Measurements from ENCODE around the gene ARHGAP11A. TPM values are rescaled to one million over a fixed set of nuclear protein-coding genes. Genes with fewer than 3 reads are reported as not detected.

Gene ARHGAP11A
- total RNA-seq, 4 donors from 2014 or later, result 2.0 to 8.2 (median 4.8) TPM

- H3K27ac ChIP-seq, result no peak overlapping the region
- intact Hi-C loops (cut with DNase I), result no loop called here
- WGBS, 2 donors, result 55 to 56% methylated on average over 5 of the region's 5 CpGs
- TF ChIP-seq POLR2A (IDR thresholded peaks at IDR 0.05) (no peak), CTCF (IDR thresholded peaks at IDR 0.05) (no peak)
- no peaks in the 10 kb centered on the region for H3K36me3 ChIP-seq
- DNase-seq, result no peak
- no peak overlapping the region for H3K4me3 ChIP-seq (replicated peaks in 1 of 3)
- no peaks in the 10 kb centered on the region for H3K27me3 ChIP-seq
- no peaks in the 10 kb centered on the region for H3K9me3 ChIP-seq
- H3K4me1 ChIP-seq, result no peaks in the 10 kb centered on the region
Observed at GRCh38 chr15:32669896-32670611, 54.8 kb downstream of the ARHGAP11A start.

- TF ChIP-seq CTCF (IDR thresholded peaks at IDR 0.05) (no peak), POLR2A (IDR thresholded peaks at IDR 0.05) (no peak)
- no peak for DNase-seq
- intact Hi-C loops (cut with DNase I), result no loop called here
- no peaks in the 10 kb centered on the region for H3K9me3 ChIP-seq
- WGBS, 2 donors, result 92 to 95% methylated on average over 3 of the region's 3 CpGs
- H3K27ac ChIP-seq, result no peak overlapping the region
- no peaks in the 10 kb centered on the region for H3K36me3 ChIP-seq
- H3K4me3 ChIP-seq (replicated peaks in 1 of 3), result no peak overlapping the region
- H3K27me3 ChIP-seq, result no peaks in the 10 kb centered on the region
- H3K4me1 ChIP-seq, result no peaks in the 10 kb centered on the region
Observed at GRCh38 chr15:32670623-32671022, 55.3 kb downstream of the ARHGAP11A start.

DNA sequence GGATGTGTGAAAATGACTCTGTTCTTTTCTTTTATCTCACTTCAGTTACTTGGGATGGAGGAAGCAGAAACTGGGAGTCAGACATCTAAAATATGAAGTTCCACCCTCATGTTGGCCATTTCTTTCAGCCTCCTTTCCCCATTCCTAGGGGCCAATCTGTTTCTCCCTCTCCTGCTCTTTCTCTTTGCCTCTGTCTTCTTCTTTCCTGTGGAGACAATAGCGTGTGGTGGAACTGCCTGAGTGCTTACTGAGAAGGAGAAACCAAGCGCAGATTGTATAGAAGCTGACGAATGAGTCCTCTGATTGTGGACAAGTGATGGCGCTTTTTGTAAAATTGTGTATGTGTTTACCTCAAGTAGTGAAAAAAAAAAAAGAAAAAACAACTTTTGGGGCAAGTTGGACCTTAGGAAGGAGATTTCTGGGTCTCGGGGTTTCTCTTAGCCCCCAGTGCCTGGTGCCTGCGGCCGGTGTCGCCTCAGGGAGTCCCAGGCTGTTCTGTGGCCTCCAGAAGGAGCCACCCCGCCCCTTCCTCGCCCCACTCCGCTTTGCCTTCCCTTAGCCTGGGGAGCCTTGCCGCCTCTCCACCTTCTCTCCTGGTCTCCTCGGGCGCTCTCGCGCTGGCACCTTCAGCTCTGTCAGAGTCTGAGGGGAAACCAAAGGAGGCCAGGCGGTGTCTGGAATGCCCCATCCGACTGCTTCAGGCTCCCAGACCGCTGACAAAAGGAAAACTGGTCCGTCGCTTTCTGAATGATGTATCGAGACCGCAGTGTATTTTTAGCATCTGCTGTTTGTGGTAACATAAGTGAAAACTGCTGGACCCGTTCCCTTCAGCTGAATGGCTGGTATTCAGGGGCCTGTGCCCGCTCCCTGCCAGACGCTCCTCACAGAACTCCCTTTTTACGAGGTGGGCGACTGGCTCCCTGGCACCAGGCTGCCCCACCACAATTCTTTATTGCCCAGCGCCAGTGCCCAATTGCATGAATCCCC lies 56.3 kb downstream of the ARHGAP11A start:
- no peaks in the 10 kb centered on the region for H3K36me3 ChIP-seq
- H3K27me3 ChIP-seq, result no peaks in the 10 kb centered on the region
- H3K27ac ChIP-seq, result no peak overlapping the region
- DNase-seq, result no peak
- 87 to 89% methylated on average over 29 of the region's 29 CpGs for WGBS, 2 donors
- no peak overlapping the region for H3K4me3 ChIP-seq (replicated peaks in 1 of 3)
- TF ChIP-seq POLR2A (IDR thresholded peaks at IDR 0.05) (no peak), CTCF (IDR thresholded peaks at IDR 0.05) (no peak)
- intact Hi-C loops (cut with DNase I), result no loop called here
- no peaks in the 10 kb centered on the region for H3K9me3 ChIP-seq
- H3K4me1 ChIP-seq, result no peaks in the 10 kb centered on the region

DNA sequence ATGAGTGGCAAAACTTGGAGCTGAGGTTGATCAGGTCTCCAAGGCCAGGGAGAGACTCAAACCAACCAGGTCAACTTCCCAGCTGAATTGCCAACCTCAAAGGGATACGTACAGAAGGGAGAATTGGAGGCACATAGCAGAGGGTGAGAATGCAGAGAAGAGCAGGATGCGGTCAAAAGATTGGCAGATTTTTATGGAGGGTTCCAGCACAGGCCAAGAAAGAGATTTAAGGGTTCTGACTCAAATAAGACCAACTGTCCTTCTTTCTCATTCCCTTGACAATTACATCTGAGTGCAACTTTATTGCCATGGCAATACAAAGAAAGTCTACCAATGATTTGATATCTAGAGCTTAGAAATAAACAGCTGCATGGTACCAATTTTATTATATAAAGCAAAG lies 59.4 kb downstream of the ARHGAP11A start:
- WGBS, 2 donors, result 96% methylated on average over 2 of the region's 2 CpGs
- DNase-seq, result no peak
- no peak overlapping the region for H3K27ac ChIP-seq
- no peaks in the 10 kb centered on the region for H3K36me3 ChIP-seq
- no peaks in the 10 kb centered on the region for H3K9me3 ChIP-seq
- no peaks in the 10 kb centered on the region for H3K4me1 ChIP-seq
- TF ChIP-seq CTCF (IDR thresholded peaks at IDR 0.05) (no peak), POLR2A (IDR thresholded peaks at IDR 0.05) (no peak)
- intact Hi-C loops (cut with DNase I), result no loop called here
- H3K27me3 ChIP-seq, result no peaks in the 10 kb centered on the region
- H3K4me3 ChIP-seq (replicated peaks in 1 of 3), result no peak overlapping the region

- Histone ChIP-seq H3K9me3 (no peaks in the 10 kb centered on the region), H3K36me3 (no peaks in the 10 kb centered on the region), H3K27me3 (no peaks in the 10 kb centered on the region), H3K27ac (no peak overlapping the region), H3K4me3 (replicated peaks in 1 of 3) (no peak overlapping the region), H3K4me1 (no peaks in the 10 kb centered on the region)
- intact Hi-C loops (cut with DNase I), result no loop called here
- WGBS, 2 donors, result 57 to 64% methylated on average over 6 of the region's 6 CpGs
- DNase-seq, result no peak
- TF ChIP-seq POLR2A (IDR thresholded peaks at IDR 0.05) (no peak), CTCF (IDR thresholded peaks at IDR 0.05) (no peak)
Observed at GRCh38 chr15:32675466-32675865, 60.2 kb downstream of the ARHGAP11A start.

All from thyroid gland (tissue), 4 donors.